Ovary (tissue), 3 donors: ENCODE measurements around the gene ZNF654.

Experiments
- CTCF ChIP-seq, 3 donors: fragments of 450-650 bp in 2 of 3; fragments of 200-600 bp in 1 of 3; IDR thresholded peaks; one replicate each; pipeline versions ENCODE4 v1.5.1 to v1.8.0; 2016 to 2022; ENCODE audit warnings: antibody characterized with exemption in 3 of 3, mild to moderate bottlenecking in 1 of 3
- POLR2A ChIP-seq: fragments of 450-650 bp; IDR thresholded peaks from one replicate; pipeline ENCODE4 v1.6.1; 2017; ENCODE audit warnings: antibody characterized with exemption, mild to moderate bottlenecking, moderate library complexity
- donor health status: DM: no; HTN: no; CAD: no.

GRCh38 chr3:88131695-88132094, 72.6 kb downstream of the ZNF654 start:
- TF ChIP-seq CTCF (IDR thresholded peaks at IDR 0.05) = no peak
- TF ChIP-seq POLR2A = no peak
